Fibroblast of peridontal ligament (primary cell): ENCODE results near the gene MTFP1.
"Not testable (repeated sequence)": the region's sequence is repeated elsewhere in the genome, so short reads cannot be mapped to it uniquely, and the experiment has no call there.

ENCODE experiments used
- DNase-seq: peaks from one replicate; pipeline ENCODE4 v3.0.0-alpha.2; 2010; ENCODE audit errors: extremely low read depth

The MTFP1 gene

GRCh38 chr22:30455075-30455840 lies 29.7 kb downstream of the MTFP1 start:
- DNase-seq = no peak

- no peak for DNase-seq
Observed at GRCh38 chr22:30457981-30458380, 32.4 kb downstream of the MTFP1 start.

GRCh38 chr22:30459181-30460052 lies 33.8 kb downstream of the MTFP1 start:
- no peak for DNase-seq

- DNase-seq = no peak
Observed at GRCh38 chr22:30460147-30460546, 34.6 kb downstream of the MTFP1 start.

- not testable (repeated sequence) for DNase-seq
Observed at GRCh38 chr22:30460555-30460954, 35.0 kb downstream of the MTFP1 start.

- DNase-seq = no peak
Observed at GRCh38 chr22:30469165-30469564, 43.6 kb downstream of the MTFP1 start.

- DNase-seq = no peak
Observed at GRCh38 chr22:30470655-30471054, 45.1 kb downstream of the MTFP1 start.

GRCh38 chr22:30471616-30472318 lies 46.2 kb downstream of the MTFP1 start, which contains the start of gene SEC14L3:
Gene SEC14L3, minus strand, starts transcription at chr22:30472017. Its CDS starts 59 bp downstream, at chr22:30471958.
- no peak for DNase-seq

GRCh38 chr22:30472994-30473720 lies 47.6 kb downstream of the MTFP1 start:
- no peak for DNase-seq

- DNase-seq = no peak
Observed at GRCh38 chr22:30474121-30474520, 48.6 kb downstream of the MTFP1 start.

GRCh38 chr22:30474683-30475424 lies 49.3 kb downstream of the MTFP1 start:
- DNase-seq = no peak
